ENCODE measurements around the gene SEMA3B. TPM values are rescaled to one million over a fixed set of nuclear protein-coding genes. Genes with fewer than 3 reads are reported as not detected.
"Not testable (repeated sequence)": the region's sequence is repeated elsewhere in the genome, so short reads cannot be mapped to it uniquely, and the experiment has no call there.

Gene SEMA3B
- total and polyA plus RNA-seq, 9 of the 15 experiments (the other 6 are each of a cell fraction or from before 2014, with no cell fraction given): 0.03 to 1.8 (median 0.55) TPM; not detected in 1

- FAIRE-seq: no peak
- H3K27ac ChIP-seq (ENCODE audit: extremely low read depth, low read depth, low read length): peak overlapping the region; percentile 56; the same call in 2 of the 3 replicates
- intact Hi-C loops (cut with micrococcal nuclease): no loop called here
Observed at GRCh38 chr3:50243543-50243895, 25.4 kb upstream of the SEMA3B start.

GRCh38 chr3:50244813-50245212 is 24.1 kb upstream of the SEMA3B start:
- BruUV-seq (replicated peaks); H3K9me3 ChIP-seq (replicated peaks; ENCODE audit: control insufficient read depth, insufficient read depth, low read depth, low read length); ATAC-seq; H2AFZ ChIP-seq (ENCODE audit: low read depth, low read length); intact Hi-C loops (cut with micrococcal nuclease); H4K20me1 ChIP-seq (replicated peaks; ENCODE audit: control insufficient read depth, insufficient read depth, low read length); DNase-seq (ENCODE audit: extremely low read depth in 1 of 4, low spot score in 3 of 4); H3K27me3 ChIP-seq (ENCODE audit: control insufficient read depth in 2 of 2, insufficient read depth in 2 of 2, low read length in 2 of 2); H3K9me1 ChIP-seq (ENCODE audit: control insufficient read depth, insufficient read depth, low read length); H3K4me3 ChIP-seq; H3K4me2 ChIP-seq (ENCODE audit: insufficient read depth, low read length); H3K36me3 ChIP-seq (ENCODE audit: control insufficient read depth, insufficient read depth, low read length); in situ Hi-C loops (cut with MboI); H3K27ac ChIP-seq (ENCODE audit: extremely low read depth, low read depth, low read length); FAIRE-seq; TF ChIP-seq CEBPG (CRISPR knock-in tag; IDR thresholded peaks at IDR 0.05); ATF3 (CRISPR knock-in tag; conservative IDR thresholded peaks at IDR 0.05): not testable (repeated sequence)
- POLR2A ChIA-PET: interaction anchor here (1.0 kb wide), 1 partner anchor 320 kb away, joined by 3 read pairs; no protein-coding TSS in a partner anchor
- peaks cover 29% of the 10 kb centered on the region for H3K79me2 ChIP-seq (ENCODE audit: control insufficient read depth, insufficient read depth, low read length)
- WGBS (ENCODE audit: insufficient coverage, low coverage, missing lambda C conversion rate): 80% methylated on average over 5 of the region's 6 CpGs
- TF ChIP-seq CEBPG (tag; conservative IDR thresholded peaks at IDR 0.05 in 1 of 2, IDR thresholded peaks at IDR 0.05 in 1 of 2) (0 out of 4 replicates have a peak, but pooled peaks of 1 of the 2 experiments have one; percentile 13), ATF3 (IDR thresholded peaks at IDR 0.05) (peak; percentile 29; the same call in 1 of the 2 replicates)
- peaks cover 42 to 51% of the 10 kb centered on the region in 2 experiments for H3K4me1 ChIP-seq (replicated peaks in 1 of 2; ENCODE audit: control insufficient read depth in 2 of 2, insufficient read depth in 2 of 2, low read length in 2 of 2)
- peak overlapping the region in 1 of 2 experiments; percentile 7; a peak in 1 of 4 replicates for H3K9ac ChIP-seq (ENCODE audit: insufficient read depth in 1 of 2, low read depth in 2 of 2, low read length in 2 of 2)
- CTCF ChIA-PET (ENCODE audit: low intra/inter-chr PET ratio): interaction anchor here (2.7 kb wide), 1 partner anchor 17 kb away, joined by 26 read pairs; no protein-coding TSS in a partner anchor

More at GRCh38 chr3:50243543-50243895, 25.4 kb upstream of the SEMA3B start:
- Histone ChIP-seq H3K4me1 (replicated peaks in 1 of 2; ENCODE audit: control insufficient read depth in 2 of 2, insufficient read depth in 2 of 2, low read length in 2 of 2) (peaks cover 42 to 55% of the 10 kb centered on the region in 2 experiments), H3K9ac (ENCODE audit: insufficient read depth in 1 of 2, low read depth in 2 of 2, low read length in 2 of 2) (no peak overlapping the region), H3K9me1 (ENCODE audit: control insufficient read depth, insufficient read depth, low read length) (no peaks in the 10 kb centered on the region), H3K36me3 (ENCODE audit: control insufficient read depth, insufficient read depth, low read length) (peaks cover 7% of the 10 kb centered on the region; the same call in 1 of the 3 replicates), H3K79me2 (ENCODE audit: control insufficient read depth, insufficient read depth, low read length) (peaks cover 35% of the 10 kb centered on the region), H3K4me2 (ENCODE audit: insufficient read depth, low read length) (no peak overlapping the region), H2AFZ (ENCODE audit: low read depth, low read length) (no peak overlapping the region), H3K4me3 (no peak overlapping the region), H3K9me3 (replicated peaks; ENCODE audit: control insufficient read depth, insufficient read depth, low read depth, low read length) (no peaks in the 10 kb centered on the region), H4K20me1 (replicated peaks; ENCODE audit: control insufficient read depth, insufficient read depth, low read length) (no peaks in the 10 kb centered on the region), H3K27me3 (ENCODE audit: control insufficient read depth in 2 of 2, insufficient read depth in 2 of 2, low read length in 2 of 2) (no peaks in the 10 kb centered on the region)
- WGBS (ENCODE audit: insufficient coverage, low coverage, missing lambda C conversion rate): 100% methylated on average over 3 of the region's 4 CpGs
- in situ Hi-C loops (cut with MboI): no loop called here
- DNase-seq (ENCODE audit: extremely low read depth in 1 of 4, low spot score in 3 of 4): no peak
- TF ChIP-seq BCOR (IDR thresholded peaks at IDR 0.05) (peak; percentile 74), KDM1A (IDR thresholded peaks at IDR 0.05) (peak in 1 of 2 experiments; percentile 16; a peak in 1 of 4 replicates), TARDBP (IDR thresholded peaks at IDR 0.05) (no peak), ADNP (tag; IDR thresholded peaks at IDR 0.05) (0 out of 2 replicates have a peak, but pooled peaks have one; percentile 26), RBM25 (IDR thresholded peaks at IDR 0.05; ENCODE audit: low read depth, low read length, severe bottlenecking) (peak; percentile 91)
- ChIA-PET POLR2A (interaction anchor here (1.1 kb wide), 2 partner anchors 28 to 457 kb away, joined by 3 to 4 read pairs; partner anchors contain the start of gene IP6K1), CTCF (ENCODE audit: low intra/inter-chr PET ratio) (no interaction called here)
- no peak for ATAC-seq
- BruUV-seq (replicated peaks): no TSS peak
